BE2C (cell line): ENCODE results near the gene PLXDC2.

ENCODE experiments used
- DNase-seq: peaks from one replicate; pipeline ENCODE4 v3.0.0-alpha.2; 2020
- H3K27me3 ChIP-seq: fragments of 250-450 bp; sonication (Bioruptor Pico); 2 replicates; pipeline ENCODE4 v1.5.1; 2020; ENCODE audit warnings: mild to moderate bottlenecking
- H3K36me3 ChIP-seq: fragments of 250-450 bp; sonication (Bioruptor Pico); 2 replicates; pipeline ENCODE4 v1.5.1; 2020; ENCODE audit warnings: mild to moderate bottlenecking
- H3K4me1 ChIP-seq: fragments of 250-450 bp; sonication (Bioruptor Pico); 2 replicates; pipeline ENCODE4 v1.5.1; 2020
- H3K4me3 ChIP-seq: 2 replicates; pipeline ENCODE4 v1.5.1; 2011; ENCODE audit warnings: low read depth, low read length
- H3K9me3 ChIP-seq: fragments of 250-450 bp; sonication (Bioruptor Pico); 2 replicates; pipeline ENCODE4 v1.5.1; 2020
- TF ChIP-seq, protein P1 (sequence below): IDR thresholded peaks from 2 replicates; pipeline ENCODE4 v1.5.1; 2012; ENCODE audit warnings: mild to moderate bottlenecking, low read depth, low read length

Gene PLXDC2

DNA sequence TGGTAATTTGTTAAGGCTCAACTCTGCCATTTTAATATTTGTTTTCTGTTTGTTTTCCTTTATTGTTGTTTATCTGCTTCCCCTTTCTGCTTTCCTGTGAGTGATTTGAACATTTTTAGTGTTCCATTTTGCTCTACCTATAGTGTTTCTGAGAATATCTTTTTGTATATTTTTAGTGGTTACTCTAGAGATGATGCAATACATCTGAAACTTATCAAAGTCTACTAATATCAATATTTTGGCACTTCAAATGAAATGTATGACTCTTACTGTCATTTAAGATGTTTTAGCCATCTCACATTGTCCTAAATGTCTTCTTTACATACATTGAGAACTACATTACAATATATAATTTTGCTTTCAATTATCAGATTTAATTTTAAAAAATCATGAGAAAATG, 98.9 kb downstream of the PLXDC2 start:
- H3K9me3 ChIP-seq, result no peaks in the 10 kb centered on the region
- TF ChIP-seq, protein P1, sequence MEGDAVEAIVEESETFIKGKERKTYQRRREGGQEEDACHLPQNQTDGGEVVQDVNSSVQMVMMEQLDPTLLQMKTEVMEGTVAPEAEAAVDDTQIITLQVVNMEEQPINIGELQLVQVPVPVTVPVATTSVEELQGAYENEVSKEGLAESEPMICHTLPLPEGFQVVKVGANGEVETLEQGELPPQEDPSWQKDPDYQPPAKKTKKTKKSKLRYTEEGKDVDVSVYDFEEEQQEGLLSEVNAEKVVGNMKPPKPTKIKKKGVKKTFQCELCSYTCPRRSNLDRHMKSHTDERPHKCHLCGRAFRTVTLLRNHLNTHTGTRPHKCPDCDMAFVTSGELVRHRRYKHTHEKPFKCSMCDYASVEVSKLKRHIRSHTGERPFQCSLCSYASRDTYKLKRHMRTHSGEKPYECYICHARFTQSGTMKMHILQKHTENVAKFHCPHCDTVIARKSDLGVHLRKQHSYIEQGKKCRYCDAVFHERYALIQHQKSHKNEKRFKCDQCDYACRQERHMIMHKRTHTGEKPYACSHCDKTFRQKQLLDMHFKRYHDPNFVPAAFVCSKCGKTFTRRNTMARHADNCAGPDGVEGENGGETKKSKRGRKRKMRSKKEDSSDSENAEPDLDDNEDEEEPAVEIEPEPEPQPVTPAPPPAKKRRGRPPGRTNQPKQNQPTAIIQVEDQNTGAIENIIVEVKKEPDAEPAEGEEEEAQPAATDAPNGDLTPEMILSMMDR, result no peak
- no peak overlapping the region for H3K4me3 ChIP-seq
- no peak for DNase-seq
- H3K36me3 ChIP-seq, result no peaks in the 10 kb centered on the region
- no peaks in the 10 kb centered on the region for H3K27me3 ChIP-seq
- no peaks in the 10 kb centered on the region for H3K4me1 ChIP-seq

DNA sequence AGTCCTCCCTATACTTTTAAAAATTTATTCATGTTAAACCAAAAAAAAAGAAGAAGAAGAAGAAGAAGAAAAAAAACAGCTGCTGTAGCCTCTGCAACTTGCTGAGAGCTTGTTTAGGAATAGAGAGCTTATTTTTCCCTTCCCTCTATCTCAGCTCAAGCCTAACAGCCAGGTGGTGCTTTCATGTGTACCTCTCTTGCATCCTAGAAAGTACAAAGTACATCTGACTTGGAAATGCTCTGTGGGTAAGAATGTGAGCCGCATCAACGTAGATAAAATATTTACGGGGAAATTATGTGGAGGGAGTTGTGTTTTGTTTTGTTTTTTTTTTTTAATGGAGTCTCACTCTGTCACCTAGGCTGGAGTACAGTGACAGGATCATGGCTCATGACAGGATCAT, 99.6 kb downstream of the PLXDC2 start:
- H3K36me3 ChIP-seq, result no peaks in the 10 kb centered on the region
- no peak for DNase-seq
- TF ChIP-seq, protein P1, result no peak
- H3K4me3 ChIP-seq, result no peak overlapping the region
- no peaks in the 10 kb centered on the region for H3K27me3 ChIP-seq
- H3K4me1 ChIP-seq, result no peaks in the 10 kb centered on the region
- no peaks in the 10 kb centered on the region for H3K9me3 ChIP-seq

DNA sequence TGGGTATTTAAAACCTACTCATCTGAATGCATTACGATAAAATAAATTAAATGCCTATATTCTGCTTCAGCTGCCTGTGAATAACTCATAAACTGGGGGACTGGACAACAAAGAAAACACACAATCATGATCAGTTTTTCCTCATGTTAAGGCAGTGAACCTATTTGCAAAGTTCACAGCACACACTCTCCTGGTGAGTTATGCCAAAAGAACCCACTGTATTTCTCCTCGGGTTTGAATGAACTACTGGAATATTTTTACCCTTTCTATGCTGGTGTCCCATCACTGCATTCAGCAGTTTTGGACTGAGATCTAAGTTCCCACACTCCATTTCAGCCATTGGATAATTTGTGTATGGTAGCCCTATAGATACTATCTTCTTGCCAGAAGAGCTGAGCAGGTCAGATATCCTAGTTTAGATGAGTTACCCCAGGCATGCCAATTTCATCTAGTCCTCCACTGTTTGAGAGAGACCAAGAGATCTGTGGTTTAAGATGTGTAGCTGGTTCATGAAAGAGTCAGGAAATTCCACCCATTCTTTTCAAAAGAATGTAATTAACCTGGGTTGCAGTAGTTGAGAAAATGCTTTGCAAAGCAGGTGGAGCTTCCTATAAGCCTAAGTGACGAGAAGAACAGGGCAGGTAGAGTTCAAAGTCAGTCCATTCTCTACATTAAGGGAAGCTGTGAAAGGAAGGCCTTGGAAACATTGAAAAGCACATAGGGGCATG, 101.7 kb downstream of the PLXDC2 start:
- H3K9me3 ChIP-seq, result no peaks in the 10 kb centered on the region
- no peaks in the 10 kb centered on the region for H3K4me1 ChIP-seq
- DNase-seq, result no peak
- no peaks in the 10 kb centered on the region for H3K36me3 ChIP-seq
- H3K4me3 ChIP-seq, result no peak overlapping the region
- H3K27me3 ChIP-seq, result no peaks in the 10 kb centered on the region
- TF ChIP-seq, protein P1, result no peak

DNA sequence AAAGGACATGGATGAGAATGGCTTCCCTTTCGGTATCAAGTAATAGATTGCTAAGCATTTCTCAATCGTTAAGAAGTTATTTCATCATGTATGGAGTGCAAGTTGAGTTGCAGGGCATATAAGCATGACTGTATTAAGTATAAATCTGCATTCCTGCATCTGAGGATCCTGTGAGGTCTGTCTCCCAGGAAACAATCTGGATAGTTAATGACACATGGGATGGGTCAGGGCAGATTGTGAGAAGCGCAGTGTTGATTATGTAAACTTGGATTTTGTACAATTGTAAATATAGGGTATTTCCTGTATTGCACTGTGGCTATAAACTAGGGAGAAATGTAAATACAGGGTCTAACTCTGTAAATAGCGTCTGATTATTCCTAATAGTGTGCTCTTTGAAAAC, 102.6 kb downstream of the PLXDC2 start:
- Histone ChIP-seq H3K36me3 (no peaks in the 10 kb centered on the region), H3K4me3 (no peak overlapping the region), H3K9me3 (no peaks in the 10 kb centered on the region), H3K27me3 (no peaks in the 10 kb centered on the region), H3K4me1 (no peaks in the 10 kb centered on the region)
- TF ChIP-seq, protein P1, result no peak
- DNase-seq, result no peak

DNA sequence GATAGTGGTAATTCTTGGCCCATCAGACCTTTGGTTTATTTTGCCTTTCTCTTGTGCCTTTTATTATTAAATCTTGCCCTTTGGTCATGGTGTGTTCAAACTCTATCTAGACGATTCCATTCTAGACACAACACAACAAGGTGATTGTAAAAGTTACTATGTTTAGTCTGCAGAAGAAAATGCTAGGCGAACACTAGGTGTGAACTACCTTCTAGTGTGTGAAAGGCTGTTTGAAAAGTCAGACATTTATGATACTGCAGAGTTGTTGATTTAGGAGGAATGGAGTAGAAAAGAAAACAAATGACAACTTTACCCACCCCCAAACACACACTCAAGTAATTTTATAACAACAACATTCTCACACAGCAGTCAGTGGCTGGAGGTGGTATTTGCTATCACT, 103.4 kb downstream of the PLXDC2 start:
- TF ChIP-seq, protein P1, result no peak
- DNase-seq, result no peak
- Histone ChIP-seq H3K4me1 (no peaks in the 10 kb centered on the region), H3K27me3 (no peaks in the 10 kb centered on the region), H3K9me3 (no peaks in the 10 kb centered on the region), H3K4me3 (no peak overlapping the region), H3K36me3 (no peaks in the 10 kb centered on the region)

DNA sequence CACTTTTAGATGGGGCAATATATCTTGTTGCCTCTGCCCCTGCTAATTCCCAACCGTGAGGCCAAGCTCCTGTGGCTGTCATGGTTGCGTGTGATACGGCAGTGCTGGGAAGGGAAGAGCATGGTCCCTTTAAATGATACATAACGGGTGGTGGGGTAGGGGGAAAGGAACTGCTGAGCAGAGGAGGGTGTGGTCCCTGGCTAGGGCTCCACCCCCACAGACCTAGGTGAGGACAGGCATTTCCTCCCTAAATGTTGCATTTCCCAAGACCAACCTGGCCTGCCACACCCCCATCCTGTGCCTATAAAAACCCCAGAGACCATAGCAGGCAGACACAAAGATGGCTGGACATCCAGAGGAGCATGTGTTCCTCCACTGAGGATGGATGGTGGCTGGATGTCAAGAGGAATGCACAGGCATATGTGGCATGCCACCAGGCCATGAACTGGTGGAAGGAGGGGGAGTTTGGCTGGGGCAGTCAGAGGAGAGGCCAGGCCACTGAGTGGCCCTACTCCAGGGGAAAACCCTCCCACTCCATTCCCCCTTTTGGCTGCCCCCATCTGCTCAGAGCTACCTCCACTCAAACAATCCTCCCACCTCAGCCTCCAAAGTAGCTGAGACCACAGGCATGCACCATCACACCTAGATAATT, 104.0 kb downstream of the PLXDC2 start:
- Histone ChIP-seq H3K4me1 (no peaks in the 10 kb centered on the region), H3K4me3 (no peak overlapping the region), H3K9me3 (no peaks in the 10 kb centered on the region), H3K36me3 (no peaks in the 10 kb centered on the region), H3K27me3 (no peaks in the 10 kb centered on the region)
- DNase-seq, result no peak
- TF ChIP-seq, protein P1, result no peak
